H1 (cell line): ENCODE data around the gene CETN1. TPM values are rescaled to one million over a fixed set of nuclear protein-coding genes. Genes with fewer than 3 reads are reported as not detected.

ENCODE experiments used
- CTCF ChIA-PET: fragments of 300-600 bp; sonication (Branson Sonifier 250); formaldehyde crosslinking; loops from one replicate; lab custom pipeline; 2021; ENCODE audit not compliant: partially characterized antibody; lab: Charles Lee
- POLR2A ChIA-PET: fragments of 300-600 bp; sonication (Branson Sonifier 250); formaldehyde crosslinking; loops from one replicate; lab custom pipeline; 2021; ENCODE audit warnings: inconsistent platforms; ENCODE audit not compliant: partially characterized antibody; lab: Charles Lee
- DNase-seq, 2 experiments: peaks; one replicate each; pipeline versions ENCODE4 v3.0.0 to v3.0.0-alpha.2; 2010 to 2022; ENCODE audit warnings: low spot score in 2 of 2, low read depth in 1 of 2, mixed read lengths in 1 of 2
- FAIRE-seq: peaks from 2 replicates; lab custom pipeline; 2011; peaks lifted over from hg19 to GRCh38; lab: Jason Lieb, UNC
- H2AFZ ChIP-seq: 2 replicates; pipeline ENCODE4 v1.8.1; 2012; ENCODE audit warnings: low read length, inconsistent platforms
- H2AK5ac ChIP-seq: 2 replicates; pipeline ENCODE4 v1.6.1; 2013; ENCODE audit warnings: low read depth, low read length
- H2BK120ac ChIP-seq: replicated peaks from 2 replicates; pipeline ENCODE3; 2013; ENCODE audit warnings: low read depth, low read length, inconsistent platforms
- H2BK12ac ChIP-seq: 2 replicates; pipeline ENCODE4 v1.6.1; 2013; ENCODE audit warnings: low read depth, low read length
- H2BK15ac ChIP-seq: 2 replicates; pipeline ENCODE4 v1.6.1; 2013; ENCODE audit warnings: low read length
- H2BK20ac ChIP-seq: 2 replicates; pipeline ENCODE4 v1.6.1; 2013; ENCODE audit warnings: low read length
- H2BK5ac ChIP-seq: 2 replicates; pipeline ENCODE4 v1.6.1; 2013; ENCODE audit warnings: low read depth, low read length
- H3K14ac ChIP-seq: 2 replicates; pipeline ENCODE4 v1.6.1; 2013; ENCODE audit warnings: inconsistent platforms; ENCODE audit not compliant: insufficient read length
- H3K18ac ChIP-seq: 2 replicates; pipeline ENCODE4 v1.6.1; 2013; ENCODE audit warnings: low read length; ENCODE audit errors: extremely low read depth
- H3K23ac ChIP-seq: 2 replicates; pipeline ENCODE4 v1.6.1; 2013; ENCODE audit warnings: inconsistent platforms; ENCODE audit not compliant: insufficient read length
- H3K23me2 ChIP-seq: 2 replicates; pipeline ENCODE4 v1.6.1; 2013; ENCODE audit warnings: low read depth, low read length
- H3K27ac ChIP-seq: 2 replicates; pipeline ENCODE4 v1.6.1; 2011; ENCODE audit warnings: low read depth, low read length, inconsistent platforms
- H3K27me3 ChIP-seq, 4 experiments: replicated peaks in 1 of 4; 1 replicate in 1 of 4; 2 replicates in 3 of 4; pipeline versions ENCODE4 v1.6.1 to v1.8.1; 2011 to 2013; ENCODE audit warnings: low read length in 3 of 4, mild to moderate bottlenecking in 3 of 4, inconsistent platforms in 2 of 4, mixed read lengths in 2 of 4, moderate library complexity in 1 of 4; ENCODE audit not compliant: control insufficient read depth in 3 of 4, insufficient read depth in 3 of 4; ENCODE audit errors: extremely low read depth in 1 of 4
- H3K36me3 ChIP-seq, 4 experiments: 2 replicates each; pipeline versions ENCODE4 v1.6.1 to v1.8.1; 2011 to 2013; ENCODE audit warnings: mild to moderate bottlenecking in 4 of 4, low read length in 3 of 4, moderate library complexity in 2 of 4, control low read depth in 1 of 4, inconsistent platforms in 1 of 4; ENCODE audit not compliant: insufficient read depth in 4 of 4, control insufficient read depth in 2 of 4
- H3K4ac ChIP-seq: replicated peaks from 2 replicates; pipeline ENCODE3; 2013; ENCODE audit warnings: low read length, low read depth, mixed read lengths, inconsistent platforms; ENCODE audit not compliant: insufficient read length
- H3K4me1 ChIP-seq, 4 experiments: replicated peaks in 1 of 4; 1 replicate in 1 of 4; 2 replicates in 3 of 4; pipeline versions ENCODE4 v1.6.1 to v1.8.1; 2011 to 2013; ENCODE audit warnings: low read length in 3 of 4, inconsistent platforms in 2 of 4, mixed read lengths in 1 of 4; ENCODE audit not compliant: insufficient read depth in 4 of 4, control insufficient read depth in 3 of 4
- H3K4me2 ChIP-seq, 2 experiments: 2 replicates each; pipeline versions ENCODE4 v1.6.1 to v1.8.1; 2011 to 2013; ENCODE audit warnings: low read depth in 2 of 2, low read length in 2 of 2, control low read depth in 1 of 2, inconsistent platforms in 1 of 2, mild to moderate bottlenecking in 1 of 2; ENCODE audit not compliant: insufficient read depth in 1 of 2
- H3K4me3 ChIP-seq, 4 experiments: fragments of 200-600, 300-600 bp in 1 of 4; sonication (generic), shearing (Covaris generic), sonication (Bioruptor Twin) in 1 of 4; 2 replicates each; pipeline versions ENCODE4 v1.5.1 to v1.8.1; 2011 to 2016; ENCODE audit warnings: low read length in 4 of 4, low read depth in 3 of 4, control low read depth in 2 of 4, inconsistent platforms in 2 of 4, mild to moderate bottlenecking in 2 of 4, mixed read lengths in 1 of 4, moderate library complexity in 1 of 4; ENCODE audit not compliant: insufficient read depth in 2 of 4; ENCODE audit errors: extremely low read depth in 1 of 4
- H3K56ac ChIP-seq: replicated peaks from 2 replicates; pipeline ENCODE3; 2013; ENCODE audit warnings: low read depth, mild to moderate bottlenecking, mixed read lengths, low read length, inconsistent platforms; ENCODE audit not compliant: insufficient read length
- H3K79me1 ChIP-seq: 2 replicates; pipeline ENCODE4 v1.6.1; 2013; ENCODE audit warnings: low read depth, low read length, control low read depth
- H3K79me2 ChIP-seq, 2 experiments: 2 replicates each; pipeline versions ENCODE4 v1.6.1 to v1.8.1; 2012 to 2013; ENCODE audit warnings: low read length in 2 of 2, mild to moderate bottlenecking in 2 of 2, inconsistent platforms in 1 of 2; ENCODE audit not compliant: insufficient read depth in 2 of 2, control insufficient read depth in 1 of 2
- H3K9ac ChIP-seq, 4 experiments: replicated peaks in 1 of 4; 1 replicate in 1 of 4; 2 replicates in 3 of 4; pipeline versions ENCODE4 v1.6.1 to v1.8.1; 2011 to 2013; ENCODE audit warnings: low read depth in 3 of 4, low read length in 3 of 4, control low read depth in 2 of 4, mild to moderate bottlenecking in 2 of 4, moderate library complexity in 2 of 4, inconsistent platforms in 1 of 4; ENCODE audit errors: extremely low read depth in 1 of 4
- H3K9me3 ChIP-seq, 2 experiments: 2 replicates each; pipeline versions ENCODE4 v1.6.1 to v1.8.1; 2012 to 2013; ENCODE audit warnings: mild to moderate bottlenecking in 2 of 2, moderate library complexity in 2 of 2, control low read depth in 1 of 2, inconsistent platforms in 1 of 2, low read depth in 1 of 2, low read length in 1 of 2, mixed read lengths in 1 of 2; ENCODE audit not compliant: insufficient read depth in 2 of 2
- H4K20me1 ChIP-seq, 2 experiments: replicated peaks in 1 of 2; 2 replicates each; pipeline versions ENCODE3 to v1.8.1; 2011 to 2013; ENCODE audit warnings: inconsistent platforms in 2 of 2, low read length in 2 of 2, mild to moderate bottlenecking in 1 of 2; ENCODE audit not compliant: insufficient read depth in 2 of 2, control insufficient read depth in 1 of 2
- H4K5ac ChIP-seq: 2 replicates; pipeline ENCODE4 v1.6.1; 2013; ENCODE audit warnings: low read length, low read depth, mixed read lengths, inconsistent platforms; ENCODE audit not compliant: insufficient read length
- H4K8ac ChIP-seq: 2 replicates; pipeline ENCODE4 v1.8.0; 2013; ENCODE audit warnings: mild to moderate bottlenecking, moderate library complexity, low read length, inconsistent platforms; ENCODE audit not compliant: insufficient read depth; ENCODE audit errors: extremely low read depth
- H4K91ac ChIP-seq: replicated peaks from 2 replicates; pipeline ENCODE3; 2013; ENCODE audit warnings: low read length, mixed read lengths, inconsistent platforms; ENCODE audit not compliant: insufficient read length
- EP300 ChIP-seq, 2 experiments: IDR thresholded peaks; 1 replicate in 1 of 2; 2 replicates in 1 of 2; pipeline ENCODE4 v1.6.1; 2011 to 2012; ENCODE audit warnings: low read depth in 2 of 2, low read length in 2 of 2, mild to moderate bottlenecking in 2 of 2, borderline replicate concordance in 1 of 2, inconsistent platforms in 1 of 2, moderate library complexity in 1 of 2
- GTF2F1 ChIP-seq: IDR thresholded peaks from 2 replicates; pipeline ENCODE4 v1.6.1; 2012; ENCODE audit warnings: low read depth, low read length, improper control_type of control experiment, borderline replicate concordance
- MAFK ChIP-seq: IDR thresholded peaks from 2 replicates; pipeline ENCODE4 v1.6.1; 2012; ENCODE audit warnings: low read depth, mild to moderate bottlenecking, improper control_type of control experiment, low read length
- SIN3A ChIP-seq, 2 experiments: IDR thresholded peaks in 1 of 2; conservative IDR thresholded peaks in 1 of 2; 2 replicates each; pipeline ENCODE4 v1.6.1; 2011 to 2012; ENCODE audit warnings: low read length in 2 of 2, improper control_type of control experiment in 1 of 2, low read depth in 1 of 2, mild to moderate bottlenecking in 1 of 2
- YY1 ChIP-seq: IDR thresholded peaks from 2 replicates; pipeline ENCODE4 v1.6.1; 2011; ENCODE audit warnings: low read depth, mild to moderate bottlenecking, low read length
- WGBS, 2 experiments: shearing (Covaris generic) in 1 of 2; methylation state at CpG; one replicate each; pipeline versions ENCODE4 v1.1.6 to v1.1.7; 2013 to 2015; ENCODE audit warnings: low lambda C conversion rate in 2 of 2, mixed read lengths in 2 of 2, inconsistent platforms in 1 of 2, low coverage in 1 of 2, missing lambda C conversion rate in 1 of 2; ENCODE audit not compliant: insufficient replicate concordance in 2 of 2, insufficient coverage in 1 of 2, insufficient read length in 1 of 2; ENCODE audit errors: extremely low coverage in 1 of 2, missing lambda C conversion rate in 1 of 2; 5-methylcytosine and 5-hydroxymethylcytosine counted together
- polyA plus RNA-seq, 7 experiments: library from polyadenylated mRNA; depleted of rRNA in 3 of 7; stranded (reverse) in 5 of 7; unstranded in 2 of 7; fragments of >200 nt in 5 of 7; fragments of 200-250 nt in 2 of 7; gene quantifications; 1 replicate in 5 of 7; 2 replicates in 1 of 7; 4 replicates in 1 of 7; pipeline versions ENCODE4 v1.2.1 to v1.2.3, GENCODE V29; 2011 to 2013; ENCODE audit warnings: missing spikeins in 2 of 7, mixed read lengths in 2 of 7
- total RNA-seq: library from RNA; stranded (reverse); fragmentation: NEBNext Ultra II Directional; extraction: Animal tissue kit (Norgen Biotek cat#: 25700); gene quantifications from 2 replicates; pipeline ENCODE4 v1.2.1, GENCODE V29; 2021
- TF ChIP-seq, protein P1 (sequence below): IDR thresholded peaks from 2 replicates; pipeline ENCODE4 v1.6.1; 2011; ENCODE audit warnings: low read length, improper control_type of control experiment

Gene CETN1
- total and polyA plus RNA-seq, 2 of the 8 experiments (the other 6 are each of a cell fraction or from before 2014, with no cell fraction given), result not detected

DNA sequence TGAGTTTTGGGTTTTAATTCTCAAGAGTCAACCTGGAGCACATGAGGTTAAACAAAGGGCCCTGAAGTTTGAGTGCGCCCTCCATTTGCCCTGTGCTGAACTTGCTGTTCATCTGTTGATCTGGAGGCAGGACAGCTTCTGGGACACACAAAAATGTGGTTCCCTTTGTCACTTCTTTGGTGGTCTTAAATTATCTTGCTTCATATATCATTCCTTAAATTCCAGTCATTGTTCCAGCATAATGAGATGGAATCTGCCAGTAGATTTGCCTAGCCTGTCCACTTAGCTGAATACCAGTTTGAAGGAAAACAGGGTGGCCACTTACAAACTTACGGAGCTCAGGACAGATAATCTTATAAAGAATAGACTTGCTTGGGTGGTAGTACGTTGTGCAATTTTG lies 916 bp downstream of the CETN1 start:
- no peak overlapping the region for H3K14ac ChIP-seq
- 94% methylated on average over 3 of the region's 3 CpGs; no CpG with 5 or more reads in 1 of the 2 experiments for WGBS, 2 experiments
- no peak overlapping the region for H3K56ac ChIP-seq
- no peaks in the 10 kb centered on the region for H4K20me1 ChIP-seq
- FAIRE-seq, result no peak
- ChIA-PET CTCF (interaction anchor here (1.0 kb wide), 1 partner anchor 103 kb away, joined by 3 read pairs; no protein-coding TSS in a partner anchor), POLR2A (no interaction called here)
- no peak overlapping the region for H2AK5ac ChIP-seq
- no peak for DNase-seq
- no peak overlapping the region for H2BK120ac ChIP-seq
- TF ChIP-seq YY1 (no peak), EP300 (IDR thresholded peaks at IDR 0.05; ENCODE audit: borderline replicate concordance in 1 of 2, low read depth in 2 of 2, low read length in 2 of 2) (no peak), GTF2F1 (no peak), SIN3A (conservative IDR thresholded peaks at IDR 0.05 in 1 of 2, IDR thresholded peaks at IDR 0.05 in 1 of 2; ENCODE audit: low read depth in 1 of 2, low read length in 2 of 2) (no peak), MAFK (no peak)
- TF ChIP-seq, protein P1, sequence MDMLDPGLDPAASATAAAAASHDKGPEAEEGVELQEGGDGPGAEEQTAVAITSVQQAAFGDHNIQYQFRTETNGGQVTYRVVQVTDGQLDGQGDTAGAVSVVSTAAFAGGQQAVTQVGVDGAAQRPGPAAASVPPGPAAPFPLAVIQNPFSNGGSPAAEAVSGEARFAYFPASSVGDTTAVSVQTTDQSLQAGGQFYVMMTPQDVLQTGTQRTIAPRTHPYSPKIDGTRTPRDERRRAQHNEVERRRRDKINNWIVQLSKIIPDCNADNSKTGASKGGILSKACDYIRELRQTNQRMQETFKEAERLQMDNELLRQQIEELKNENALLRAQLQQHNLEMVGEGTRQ, result no peak
- no peaks in the 10 kb centered on the region; a peak in 1 of 7 replicates for H3K4me1 ChIP-seq
- H3K36me3 ChIP-seq, result no peaks in the 10 kb centered on the region; a peak in 1 of 8 replicates
- H3K79me1 ChIP-seq, result no peaks in the 10 kb centered on the region
- H2AFZ ChIP-seq, result no peak overlapping the region
- H3K27ac ChIP-seq, result no peak overlapping the region
- no peaks in the 10 kb centered on the region for H3K79me2 ChIP-seq
- H3K23me2 ChIP-seq, result no peaks in the 10 kb centered on the region
- no peak overlapping the region for H2BK12ac ChIP-seq
- H4K91ac ChIP-seq, result no peak overlapping the region
- no peaks in the 10 kb centered on the region for H3K27me3 ChIP-seq
- no peak overlapping the region for H4K8ac ChIP-seq
- no peak overlapping the region for H3K23ac ChIP-seq
- H3K4me3 ChIP-seq, result no peak overlapping the region
- no peak overlapping the region for H2BK5ac ChIP-seq
- H2BK15ac ChIP-seq, result no peak overlapping the region
- peaks cover 4% of the 10 kb centered on the region in 2 experiments; a peak in 1 of 4 replicates for H3K9me3 ChIP-seq
- no peak overlapping the region for H3K9ac ChIP-seq
- H4K5ac ChIP-seq, result no peak overlapping the region
- no peak overlapping the region for H3K18ac ChIP-seq
- H3K4ac ChIP-seq, result no peak overlapping the region
- H3K4me2 ChIP-seq, result no peak overlapping the region
- H2BK20ac ChIP-seq, result no peak overlapping the region
